Activated CD8-positive, alpha-beta T cell treated with anti-CD3 and anti-CD28 coated beads for 36 hours (primary cell): ENCODE results near the gene ALDH5A1. TPM values are rescaled to one million over a fixed set of nuclear protein-coding genes. Genes with fewer than 3 reads are reported as not detected.

Source experiments
- ATAC-seq: fragments of 200-7000 bp; cut with Tn5 transposase; one replicate; pipeline ENCODE4 v1.10.0; 2021; ENCODE audit warnings: mild to moderate bottlenecking, moderate library complexity
- CTCF ChIA-PET: fragments of 350-600 bp; sonication (Branson Sonifier 250); formaldehyde crosslinking; loops from one replicate; lab custom pipeline; 2021; ENCODE audit warnings: antibody characterized with exemption; lab: Charles Lee
- POLR2A ChIA-PET: fragments of 350-600 bp; sonication (Branson Sonifier 250); formaldehyde crosslinking; loops from one replicate; lab custom pipeline; 2021; ENCODE audit warnings: antibody characterized with exemption; lab: Charles Lee
- DNase-seq: peaks from one replicate; pipeline ENCODE4 v3.0.0-alpha.2; 2020
- H3K27ac Mint-ChIP-seq: one replicate; pipeline ENCODE4 v1.8.0; 2021; ENCODE audit warnings: mild to moderate bottlenecking, mixed read lengths
- H3K27me3 Mint-ChIP-seq: one replicate; pipeline ENCODE4 v1.8.0; 2021; ENCODE audit warnings: mixed read lengths
- H3K36me3 Mint-ChIP-seq: one replicate; pipeline ENCODE4 v1.8.0; 2021; ENCODE audit warnings: low read depth, mixed read lengths
- H3K4me1 Mint-ChIP-seq: one replicate; pipeline ENCODE4 v1.8.0; 2021; ENCODE audit warnings: low read depth, mixed read lengths
- H3K4me3 Mint-ChIP-seq: one replicate; pipeline ENCODE4 v1.8.0; 2021; ENCODE audit warnings: mild to moderate bottlenecking, moderate library complexity, mixed read lengths
- H3K9me3 Mint-ChIP-seq: one replicate; pipeline ENCODE4 v1.8.0; 2021; ENCODE audit warnings: mixed read lengths
- intact Hi-C: fragments of 100-400 bp; cut with micrococcal nuclease; formaldehyde crosslinking; loops from one replicate; pipeline ENCODE4 v1.10.0; 2022
- total RNA-seq, 2 experiments: library from RNA; stranded (reverse); gene quantifications; one replicate each; pipeline ENCODE4 v1.2.3, GENCODE V29; 2021
- TF ChIP-seq, protein P1 (sequence below): fragments of 200-600 bp; IDR thresholded peaks from one replicate; pipeline ENCODE4 v1.8.0; 2022; ENCODE audit warnings: antibody characterized with exemption, mild to moderate bottlenecking

Gene ALDH5A1
- total RNA-seq, 2 experiments from 2014 or later = 20.7 to 20.8 TPM

DNA sequence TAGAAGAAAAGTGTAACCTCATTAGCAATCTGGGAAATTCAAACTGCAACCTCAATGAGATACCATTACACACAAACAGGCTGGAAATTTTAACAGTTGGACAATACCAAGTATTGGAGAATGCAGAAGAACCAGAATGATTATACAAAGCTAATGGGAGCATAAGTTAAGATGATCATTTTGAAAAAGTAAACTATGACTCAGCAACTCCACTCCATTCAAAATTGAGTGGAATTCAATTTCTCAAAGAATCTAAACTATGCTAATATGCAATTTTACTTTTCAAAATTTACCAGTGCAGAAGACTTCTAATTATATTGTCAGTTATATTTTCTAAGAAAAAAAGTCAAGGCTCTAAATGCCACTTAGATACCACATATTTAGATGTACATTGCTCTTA, 22.6 kb upstream of the ALDH5A1 start:
- ChIA-PET POLR2A (no interaction called here), CTCF (no interaction called here)
- intact Hi-C loops = no loop called here
- Mint-ChIP-seq H3K27me3 (no peaks in the 10 kb centered on the region), H3K27ac (no peak overlapping the region), H3K4me1 (no peaks in the 10 kb centered on the region), H3K4me3 (no peak overlapping the region), H3K9me3 (no peaks in the 10 kb centered on the region), H3K36me3 (no peaks in the 10 kb centered on the region)
- TF ChIP-seq, protein P1, sequence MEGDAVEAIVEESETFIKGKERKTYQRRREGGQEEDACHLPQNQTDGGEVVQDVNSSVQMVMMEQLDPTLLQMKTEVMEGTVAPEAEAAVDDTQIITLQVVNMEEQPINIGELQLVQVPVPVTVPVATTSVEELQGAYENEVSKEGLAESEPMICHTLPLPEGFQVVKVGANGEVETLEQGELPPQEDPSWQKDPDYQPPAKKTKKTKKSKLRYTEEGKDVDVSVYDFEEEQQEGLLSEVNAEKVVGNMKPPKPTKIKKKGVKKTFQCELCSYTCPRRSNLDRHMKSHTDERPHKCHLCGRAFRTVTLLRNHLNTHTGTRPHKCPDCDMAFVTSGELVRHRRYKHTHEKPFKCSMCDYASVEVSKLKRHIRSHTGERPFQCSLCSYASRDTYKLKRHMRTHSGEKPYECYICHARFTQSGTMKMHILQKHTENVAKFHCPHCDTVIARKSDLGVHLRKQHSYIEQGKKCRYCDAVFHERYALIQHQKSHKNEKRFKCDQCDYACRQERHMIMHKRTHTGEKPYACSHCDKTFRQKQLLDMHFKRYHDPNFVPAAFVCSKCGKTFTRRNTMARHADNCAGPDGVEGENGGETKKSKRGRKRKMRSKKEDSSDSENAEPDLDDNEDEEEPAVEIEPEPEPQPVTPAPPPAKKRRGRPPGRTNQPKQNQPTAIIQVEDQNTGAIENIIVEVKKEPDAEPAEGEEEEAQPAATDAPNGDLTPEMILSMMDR = no peak
- DNase-seq = no peak
- no peak for ATAC-seq

- TF ChIP-seq, protein P1 = no peak
- Mint-ChIP-seq H3K27me3 (no peaks in the 10 kb centered on the region), H3K9me3 (no peaks in the 10 kb centered on the region), H3K4me3 (no peak overlapping the region), H3K4me1 (no peaks in the 10 kb centered on the region), H3K36me3 (no peaks in the 10 kb centered on the region), H3K27ac (no peak overlapping the region)
- no peak for ATAC-seq
- POLR2A ChIA-PET = no interaction called here
- no peak for DNase-seq
- CTCF ChIA-PET = interaction anchor here (4.3 kb wide), 1 partner anchor 18 kb away, joined by 22 read pairs; the partner anchor contains the start of gene ALDH5A1
- intact Hi-C loops = no loop called here
These were observed 18.1 kb upstream of the ALDH5A1 start for GRCh38 chr6:24476631-24477030.

DNA sequence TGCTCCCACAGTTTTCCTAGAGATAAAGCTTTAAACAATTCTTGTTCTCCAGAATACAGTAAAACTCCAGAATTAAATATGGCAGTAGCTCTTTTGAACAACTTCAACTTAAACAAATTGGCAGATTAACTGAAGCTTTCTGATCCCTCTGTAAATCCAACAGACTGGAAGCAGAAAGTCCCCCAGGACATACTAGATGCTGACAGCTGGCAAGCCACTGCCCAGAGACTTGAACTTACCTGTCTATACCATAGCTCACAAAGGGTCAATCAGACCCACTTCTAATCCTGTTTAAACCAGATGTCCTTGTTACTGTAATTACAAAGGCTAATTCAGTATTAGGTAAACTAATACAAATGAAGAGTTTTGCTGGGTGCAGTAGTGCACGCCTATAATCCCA, 17.7 kb upstream of the ALDH5A1 start:
- Mint-ChIP-seq H3K27me3 (no peaks in the 10 kb centered on the region), H3K4me1 (no peaks in the 10 kb centered on the region), H3K36me3 (no peaks in the 10 kb centered on the region), H3K27ac (no peak overlapping the region), H3K4me3 (no peak overlapping the region), H3K9me3 (no peaks in the 10 kb centered on the region)
- ATAC-seq = no peak
- POLR2A ChIA-PET = no interaction called here
- intact Hi-C loops = no loop called here
- CTCF ChIA-PET = interaction anchor here (4.3 kb wide), 1 partner anchor 17 kb away, joined by 22 read pairs; the partner anchor contains the start of gene ALDH5A1
- TF ChIP-seq, protein P1 = no peak
- DNase-seq = no peak

GRCh38 chr6:24478903-24479302, 15.9 kb upstream of the ALDH5A1 start:
- CTCF ChIA-PET = interaction anchor here (1.2 to 4.3 kb wide), 2 partner anchors 15 to 48 kb away, joined by 3 to 22 read pairs; partner anchors contain the start of gene ALDH5A1
- no peaks in the 10 kb centered on the region for H3K9me3 Mint-ChIP-seq
- H3K27me3 Mint-ChIP-seq = no peaks in the 10 kb centered on the region
- intact Hi-C loops = no loop called here
- TF ChIP-seq, protein P1 = no peak
- H3K4me1 Mint-ChIP-seq = no peaks in the 10 kb centered on the region
- no peak overlapping the region for H3K4me3 Mint-ChIP-seq
- no peak for DNase-seq
- ATAC-seq = no peak
- H3K36me3 Mint-ChIP-seq = no peaks in the 10 kb centered on the region
- H3K27ac Mint-ChIP-seq = no peak overlapping the region
- POLR2A ChIA-PET = no interaction called here

- intact Hi-C loops = no loop called here
- Mint-ChIP-seq H3K36me3 (no peaks in the 10 kb centered on the region), H3K4me3 (no peak overlapping the region), H3K27ac (no peak overlapping the region), H3K27me3 (no peaks in the 10 kb centered on the region), H3K4me1 (no peaks in the 10 kb centered on the region), H3K9me3 (no peaks in the 10 kb centered on the region)
- TF ChIP-seq, protein P1 = no peak
- no peak for ATAC-seq
- ChIA-PET CTCF (no interaction called here), POLR2A (interaction anchor here (0.7 kb wide), 1 partner anchor 576 kb away, joined by 3 read pairs; no protein-coding TSS in a partner anchor)
- no peak for DNase-seq
These were observed 14.1 kb upstream of the ALDH5A1 start for GRCh38 chr6:24480705-24481104.
